GM15510 (cell line): ENCODE data around the gene CD6.

ENCODE experiments used
- POLR2A ChIP-seq: IDR thresholded peaks from 3 replicates; pipeline ENCODE4 v1.6.1; 2011; ENCODE audit warnings: borderline replicate concordance; ENCODE audit not compliant: insufficient read length; ENCODE audit errors: extremely low read depth

Gene CD6

GRCh38 chr11:60987577-60988277 lies 16.2 kb downstream of the CD6 start:
- no peak for TF ChIP-seq POLR2A

- no peak for TF ChIP-seq POLR2A
Measured at GRCh38 chr11:60988658-60989057, 17.2 kb downstream of the CD6 start.

- no peak for TF ChIP-seq POLR2A
Measured at GRCh38 chr11:60989093-60989650, 17.7 kb downstream of the CD6 start.

DNA sequence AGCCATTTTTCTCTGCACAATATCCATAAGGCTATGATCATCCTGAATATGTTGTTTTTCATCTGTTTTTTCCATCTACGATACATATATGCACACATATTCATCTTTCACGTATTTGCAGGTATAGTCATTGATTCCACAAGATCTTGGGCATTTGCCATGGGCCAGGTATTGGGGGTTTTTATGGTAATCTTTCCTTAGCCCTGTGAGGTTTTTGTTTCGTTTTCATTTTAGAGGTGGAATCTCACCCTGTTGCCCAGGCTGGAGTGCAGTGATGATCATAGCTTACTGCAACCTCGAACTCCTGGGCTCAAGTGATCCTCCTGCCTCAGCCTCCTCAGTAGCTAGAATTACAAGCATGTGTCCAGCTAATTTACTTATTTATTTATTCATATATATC lies 20.0 kb downstream of the CD6 start:
- no peak for TF ChIP-seq POLR2A

DNA sequence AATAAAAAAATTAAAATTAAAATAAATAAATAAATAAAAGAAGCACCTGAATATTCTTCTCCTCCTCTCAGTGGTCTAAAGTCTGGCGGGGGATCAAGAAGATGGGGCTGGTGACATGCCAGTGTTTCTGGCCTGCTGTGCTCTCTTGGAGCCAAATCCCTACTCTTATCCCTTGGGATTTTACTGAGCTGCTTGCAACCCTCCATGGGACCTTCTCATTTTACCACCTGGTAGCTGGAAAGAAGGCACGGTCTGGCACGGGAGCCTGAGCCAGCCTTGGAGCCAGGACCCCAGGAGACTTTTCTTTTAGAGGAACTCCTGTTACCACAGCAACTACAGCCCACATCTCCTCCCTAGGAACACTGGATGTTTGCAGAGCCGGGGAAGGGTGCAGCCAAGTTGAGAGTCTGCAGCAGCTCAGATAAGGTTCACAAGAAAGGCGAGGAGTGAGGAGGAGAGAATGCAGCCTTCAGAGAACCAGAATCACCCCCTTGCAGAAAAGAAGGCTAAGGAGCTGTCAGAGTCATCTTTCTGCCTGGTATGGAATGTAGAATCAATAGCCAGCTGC lies 21.4 kb downstream of the CD6 start:
- no peak for TF ChIP-seq POLR2A

GRCh38 chr11:60993615-60994014 lies 22.1 kb downstream of the CD6 start:
- no peak for TF ChIP-seq POLR2A

GRCh38 chr11:60994541-60995080 lies 23.1 kb downstream of the CD6 start:
- TF ChIP-seq POLR2A = no peak

- no peak for TF ChIP-seq POLR2A
Measured at GRCh38 chr11:60995798-60996197, 24.3 kb downstream of the CD6 start.

DNA sequence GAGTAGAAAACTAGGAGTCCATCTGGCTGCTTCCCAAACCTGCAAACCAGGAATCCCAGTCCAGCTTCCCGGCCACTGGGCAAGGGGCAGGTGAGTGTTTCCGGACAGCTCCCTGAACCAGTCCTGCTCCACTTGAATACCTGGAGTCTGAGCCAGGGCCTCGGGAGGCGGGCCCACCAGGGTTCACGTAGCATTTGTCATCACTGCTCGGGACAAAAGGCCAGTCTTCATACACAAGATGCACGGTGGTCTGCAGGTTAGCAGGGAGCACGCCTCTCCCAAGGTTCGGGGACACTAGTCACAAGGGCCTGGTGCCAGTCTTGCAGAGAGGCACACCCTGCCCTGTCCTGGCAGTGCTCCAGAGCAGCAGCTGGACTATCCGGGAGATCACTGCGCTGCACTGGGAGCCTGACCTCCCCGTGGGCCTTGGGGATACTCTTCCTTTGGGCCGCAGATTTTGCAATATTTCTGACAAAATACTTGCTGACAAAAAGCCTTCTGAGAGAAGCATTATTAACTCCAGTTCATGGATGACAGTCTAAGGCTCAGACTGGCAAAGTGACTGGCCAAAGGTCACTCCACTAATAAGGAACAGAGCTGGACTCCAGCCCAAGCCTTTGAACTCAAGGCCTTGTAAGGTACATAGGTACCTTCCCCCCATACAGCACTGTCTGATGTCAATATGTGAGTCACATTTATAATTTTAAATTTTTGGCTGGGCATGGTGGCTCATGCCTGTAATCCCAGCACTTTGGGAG lies 25.1 kb downstream of the CD6 start:
- no peak for TF ChIP-seq POLR2A

DNA sequence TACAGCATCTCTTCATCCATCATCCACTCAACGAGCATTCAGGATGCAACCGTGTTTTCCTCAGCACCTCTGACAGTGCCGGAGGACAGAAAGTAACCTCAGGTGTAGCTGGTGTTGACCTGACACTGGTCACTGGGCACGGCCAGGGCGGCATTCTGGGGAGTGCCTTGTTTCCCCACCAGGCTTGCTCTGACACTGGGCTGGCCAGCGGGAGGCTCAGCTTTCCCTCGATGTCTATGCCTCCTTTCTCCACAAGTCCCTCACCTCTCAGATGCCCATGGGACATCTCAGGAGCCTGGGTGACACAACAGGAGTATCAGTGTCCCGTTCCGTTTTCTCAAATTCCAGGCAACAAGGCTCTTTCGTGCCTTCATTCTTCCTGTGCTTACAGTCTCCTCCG lies 28.9 kb downstream of the CD6 start:
- no peak for TF ChIP-seq POLR2A

GRCh38 chr11:61001931-61002330 lies 30.5 kb downstream of the CD6 start:
- no peak for TF ChIP-seq POLR2A

- no peak for TF ChIP-seq POLR2A
Measured at GRCh38 chr11:61002598-61002997, 31.1 kb downstream of the CD6 start.

- TF ChIP-seq POLR2A = no peak
Measured at GRCh38 chr11:61004180-61004611, 32.7 kb downstream of the CD6 start.

DNA sequence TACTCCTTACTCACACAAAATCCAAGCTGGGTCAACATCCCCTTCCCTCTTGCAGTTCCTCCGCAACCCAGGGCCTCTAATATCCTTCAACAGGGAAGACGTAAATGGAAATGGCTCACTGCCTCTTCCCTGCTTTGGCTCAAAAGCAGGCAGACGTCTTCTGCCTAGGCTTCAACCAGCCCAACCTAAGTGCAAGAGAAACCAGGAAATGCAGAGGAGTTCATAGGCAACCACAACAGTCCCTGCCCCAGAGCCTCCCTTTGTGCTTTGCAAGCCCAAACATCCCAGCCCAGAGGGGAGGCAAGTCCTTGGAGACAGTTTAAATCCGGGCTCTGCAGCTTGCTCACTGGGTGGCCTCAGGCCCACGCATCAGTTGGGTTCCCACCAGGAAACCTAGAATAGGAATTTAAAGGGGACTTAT lies 33.3 kb downstream of the CD6 start:
- no peak for TF ChIP-seq POLR2A

DNA sequence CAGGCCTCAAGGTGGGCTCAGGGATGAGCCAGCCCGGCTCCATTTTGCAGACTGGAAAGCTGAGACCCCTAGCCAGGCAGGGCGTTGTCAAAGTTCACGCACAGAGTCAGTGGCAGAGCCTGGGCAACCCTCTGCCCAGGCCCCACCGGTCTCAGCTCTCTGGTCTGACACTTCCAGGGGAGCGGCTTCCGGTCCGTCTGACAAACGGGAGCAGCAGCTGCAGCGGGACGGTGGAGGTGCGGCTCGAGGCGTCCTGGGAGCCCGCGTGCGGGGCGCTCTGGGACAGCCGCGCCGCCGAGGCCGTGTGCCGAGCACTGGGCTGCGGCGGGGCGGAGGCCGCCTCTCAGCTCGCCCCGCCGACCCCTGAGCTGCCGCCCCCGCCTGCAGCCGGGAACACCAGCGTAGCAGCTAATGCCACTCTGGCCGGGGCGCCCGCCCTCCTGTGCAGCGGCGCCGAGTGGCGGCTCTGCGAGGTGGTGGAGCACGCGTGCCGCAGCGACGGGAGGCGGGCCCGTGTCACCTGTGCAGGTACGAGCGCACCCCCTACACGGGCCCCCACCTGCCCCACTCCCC lies 36.0 kb downstream of the CD6 start:
- no peak for TF ChIP-seq POLR2A
